ENCODE results near the gene ANKRD23. TPM values are rescaled to one million over a fixed set of nuclear protein-coding genes. Genes with fewer than 3 reads are reported as not detected.

The ANKRD23 gene
- total and polyA plus RNA-seq, 3 donors from 2014 or later, result 5.3 to 7.5 (median 6.8) TPM

GRCh38 chr2:96824079-96824870, 19.5 kb downstream of the ANKRD23 start:
- Histone ChIP-seq H3K27me3 (no peaks in the 10 kb centered on the region), H3K36me3 (ENCODE audit: low read depth, missing control alignments) (no peaks in the 10 kb centered on the region), H3K4me3 (no peak overlapping the region), H3K27ac (no peak overlapping the region), H3K4me1 (peaks cover under 1% of the 10 kb centered on the region), H3K9me3 (no peaks in the 10 kb centered on the region)
- 57 to 58% methylated on average over 5 to 6 of the region's 6 CpGs for WGBS, 2 donors
- DNase-seq, result no peak
- TF ChIP-seq CTCF (IDR thresholded peaks at IDR 0.05) (no peak), POLR2A (IDR thresholded peaks at IDR 0.05) (no peak)
- intact Hi-C loops (cut with DNase I; ENCODE audit: low total_unique reads), result no loop called here

- H3K27ac ChIP-seq, result no peak overlapping the region
- no peaks in the 10 kb centered on the region for H3K27me3 ChIP-seq
- H3K36me3 ChIP-seq (ENCODE audit: low read depth, missing control alignments), result no peaks in the 10 kb centered on the region
- no peaks in the 10 kb centered on the region for H3K9me3 ChIP-seq
- TF ChIP-seq POLR2A (IDR thresholded peaks at IDR 0.05) (no peak), CTCF (IDR thresholded peaks at IDR 0.05) (no peak)
- DNase-seq, result no peak
- intact Hi-C loops (cut with DNase I; ENCODE audit: low total_unique reads), result no loop called here
- H3K4me1 ChIP-seq, result peaks cover 9% of the 10 kb centered on the region
- WGBS, 2 donors, result 74 to 78% methylated on average over 10 to 11 of the region's 11 CpGs
- no peak overlapping the region for H3K4me3 ChIP-seq
Observed at GRCh38 chr2:96823198-96823597, 20.6 kb downstream of the ANKRD23 start.

- no peaks in the 10 kb centered on the region for H3K36me3 ChIP-seq (ENCODE audit: low read depth, missing control alignments)
- no peak overlapping the region for H3K27ac ChIP-seq
Observed at GRCh38 chr2:96822786-96823185, 21.0 kb downstream of the ANKRD23 start.

GRCh38 chr2:96821113-96821675, 22.6 kb downstream of the ANKRD23 start:
- Histone ChIP-seq H3K27ac (no peak overlapping the region), H3K36me3 (ENCODE audit: low read depth, missing control alignments) (no peaks in the 10 kb centered on the region), H3K27me3 (no peaks in the 10 kb centered on the region), H3K4me1 (peaks cover 20% of the 10 kb centered on the region), H3K4me3 (no peak overlapping the region), H3K9me3 (no peaks in the 10 kb centered on the region)
- 77 to 84% methylated on average over 11 of the region's 11 CpGs for WGBS, 2 donors
- intact Hi-C loops (cut with DNase I; ENCODE audit: low total_unique reads), result no loop called here
- no peak for TF ChIP-seq CTCF (IDR thresholded peaks at IDR 0.05)
- no peak for TF ChIP-seq POLR2A (IDR thresholded peaks at IDR 0.05)
- no peak for DNase-seq

More at GRCh38 chr2:96822786-96823185, 21.0 kb downstream of the ANKRD23 start:
- intact Hi-C loops (cut with DNase I; ENCODE audit: low total_unique reads), result no loop called here
- TF ChIP-seq POLR2A (IDR thresholded peaks at IDR 0.05) (no peak), CTCF (IDR thresholded peaks at IDR 0.05) (no peak)
- Histone ChIP-seq H3K27me3 (no peaks in the 10 kb centered on the region), H3K9me3 (no peaks in the 10 kb centered on the region), H3K4me1 (peaks cover 13% of the 10 kb centered on the region), H3K4me3 (no peak overlapping the region)
- no peak for DNase-seq
- WGBS, 2 donors, result 66 to 70% methylated on average over 4 of the region's 4 CpGs
